Esophagus squamous epithelium (tissue), 5 donors: ENCODE results near the gene HNRNPH2. TPM values are rescaled to one million over a fixed set of nuclear protein-coding genes. Genes with fewer than 3 reads are reported as not detected.

Experiments used
- DNase-seq: peaks from one replicate; lab custom pipeline; 2025; lab: John Stamatoyannopoulos, UW
- H3K27ac ChIP-seq, 4 donors: fragments of 200-600 bp; sonication (generic); one replicate each; pipeline ENCODE4 v1.5.1; 2016 to 2019; ENCODE audit warnings: mild to moderate bottlenecking in 1 of 4
- H3K27me3 ChIP-seq, 4 donors: fragments of 200-600 bp; sonication (generic); 1 replicate in 3 of 4; 2 replicates in 1 of 4; pipeline versions ENCODE4 v1.5.1 to v1.6.0; 2017 to 2021; ENCODE audit warnings: antibody characterized with exemption in 1 of 4
- H3K36me3 ChIP-seq, 3 donors: fragments of 200-600 bp; sonication (generic); one replicate each; pipeline ENCODE4 v1.5.1; 2016 to 2019
- H3K4me1 ChIP-seq, 3 donors: fragments of 200-600 bp; sonication (generic); one replicate each; pipeline ENCODE4 v1.5.1; 2017 to 2019
- H3K4me3 ChIP-seq, 4 donors: fragments of 200-600 bp; sonication (generic); 1 replicate in 3 of 4; 2 replicates in 1 of 4; pipeline ENCODE4 v1.5.1; 2016 to 2019; ENCODE audit warnings: mild to moderate bottlenecking in 2 of 4, moderate library complexity in 1 of 4
- H3K9me3 ChIP-seq, 3 donors: fragments of 200-600 bp; sonication (generic); one replicate each; pipeline ENCODE4 v1.5.1; 2016 to 2019
- POLR2A ChIP-seq, 4 donors: fragments of 450-650 bp; IDR thresholded peaks; one replicate each; pipeline ENCODE4 v1.6.1; 2017; ENCODE audit warnings: antibody characterized with exemption in 4 of 4, mild to moderate bottlenecking in 4 of 4, moderate library complexity in 3 of 4
- WGBS, 2 donors: methylation state at CpG; one replicate each; pipeline ENCODE4 v1.1.5; 2018; 5-methylcytosine and 5-hydroxymethylcytosine counted together
- intact Hi-C: fragments of 100-400 bp; cut with DNase I; formaldehyde crosslinking; loops from one replicate; pipeline ENCODE4 v1.15.0; 2022
- total RNA-seq, 4 donors: library from RNA; depleted of rRNA; stranded (reverse); fragments of >200 nt; gene quantifications; one replicate each; pipeline ENCODE4 v1.1.0, GENCODE V29; 2016
- TF ChIP-seq, protein P1 (sequence below), 6 experiments: fragments of 450-650 bp in 4 of 6; fragments of 200-600 bp in 2 of 6; sonication (generic) in 2 of 6; IDR thresholded peaks; one replicate each; pipeline ENCODE4 v1.5.1; 2016 to 2019; ENCODE audit warnings: antibody characterized with exemption in 6 of 6, mild to moderate bottlenecking in 4 of 6, moderate library complexity in 4 of 6
- donor health status: DM: yes; HTN: yes; CAD: no.

The HNRNPH2 gene
- total RNA-seq, 4 donors from 2014 or later: 34.5 to 49.6 (median 46.7) TPM

- WGBS, 2 donors: 70 to 86% methylated on average over 2 to 3 of the region's 3 CpGs
- intact Hi-C loops: no loop called here
- Histone ChIP-seq H3K27ac (no peak overlapping the region), H3K4me1 (peaks cover 0 to 14% (median 7%) of the 10 kb centered on the region in 3 donors), H3K4me3 (no peak overlapping the region), H3K9me3 (no peaks in the 10 kb centered on the region), H3K36me3 (peaks cover 0 to 11% (median 0%) of the 10 kb centered on the region in 3 donors), H3K27me3 (no peaks in the 10 kb centered on the region)
- no peak for TF ChIP-seq POLR2A (IDR thresholded peaks at IDR 0.05)
- TF ChIP-seq, protein P1, sequence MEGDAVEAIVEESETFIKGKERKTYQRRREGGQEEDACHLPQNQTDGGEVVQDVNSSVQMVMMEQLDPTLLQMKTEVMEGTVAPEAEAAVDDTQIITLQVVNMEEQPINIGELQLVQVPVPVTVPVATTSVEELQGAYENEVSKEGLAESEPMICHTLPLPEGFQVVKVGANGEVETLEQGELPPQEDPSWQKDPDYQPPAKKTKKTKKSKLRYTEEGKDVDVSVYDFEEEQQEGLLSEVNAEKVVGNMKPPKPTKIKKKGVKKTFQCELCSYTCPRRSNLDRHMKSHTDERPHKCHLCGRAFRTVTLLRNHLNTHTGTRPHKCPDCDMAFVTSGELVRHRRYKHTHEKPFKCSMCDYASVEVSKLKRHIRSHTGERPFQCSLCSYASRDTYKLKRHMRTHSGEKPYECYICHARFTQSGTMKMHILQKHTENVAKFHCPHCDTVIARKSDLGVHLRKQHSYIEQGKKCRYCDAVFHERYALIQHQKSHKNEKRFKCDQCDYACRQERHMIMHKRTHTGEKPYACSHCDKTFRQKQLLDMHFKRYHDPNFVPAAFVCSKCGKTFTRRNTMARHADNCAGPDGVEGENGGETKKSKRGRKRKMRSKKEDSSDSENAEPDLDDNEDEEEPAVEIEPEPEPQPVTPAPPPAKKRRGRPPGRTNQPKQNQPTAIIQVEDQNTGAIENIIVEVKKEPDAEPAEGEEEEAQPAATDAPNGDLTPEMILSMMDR (IDR thresholded peaks at IDR 0.05): no peak
- no peak for DNase-seq
These were observed 19.4 kb upstream of the HNRNPH2 start for GRCh38 chrX:101388604-101389003.

- peak; percentile 27 for DNase-seq
- Histone ChIP-seq H3K27me3 (no peaks in the 10 kb centered on the region), H3K36me3 (peaks cover 0 to 11% (median 0%) of the 10 kb centered on the region in 3 donors), H3K4me1 (peaks cover 0 to 14% (median 7%) of the 10 kb centered on the region in 3 donors), H3K9me3 (no peaks in the 10 kb centered on the region), H3K27ac (peak within 1 kb of the TSS; percentile 75 to 86 (median 84)), H3K4me3 (peak within 1 kb of the TSS; percentile 44 to 70 (median 58))
- intact Hi-C loops: no loop called here
- 0 to 35% methylated on average over 15 to 27 of the region's 47 CpGs for WGBS, 2 donors
- TF ChIP-seq POLR2A (IDR thresholded peaks at IDR 0.05): peak in 3 of 4 donors; percentile 49 to 85 (median 74)
- TF ChIP-seq, protein P1 (IDR thresholded peaks at IDR 0.05): peak; percentile 45 to 70 (median 56)
These were observed 17.1 kb upstream of the HNRNPH2 start, which contains the start of gene RPL36A for GRCh38 chrX:101390664-101391525. TSS of gene RPL36A (plus strand) at chrX:101391011. CDS start at chrX:101391044, 33 bp downstream.

- H3K36me3 ChIP-seq: peaks cover 0 to 11% (median 0%) of the 10 kb centered on the region in 3 donors
- DNase-seq: no peak
- intact Hi-C loops: no loop called here
- H3K4me3 ChIP-seq: peak overlapping the region; percentile 44 to 70 (median 58)
- H3K27ac ChIP-seq: peak overlapping the region; percentile 75 to 86 (median 84)
- H3K9me3 ChIP-seq: no peaks in the 10 kb centered on the region
- peaks cover 0 to 14% (median 7%) of the 10 kb centered on the region in 3 donors for H3K4me1 ChIP-seq
- WGBS, 2 donors: 22 to 50% methylated on average over 5 to 6 of the region's 6 CpGs
- TF ChIP-seq POLR2A (IDR thresholded peaks at IDR 0.05): no peak
- TF ChIP-seq, protein P1 (IDR thresholded peaks at IDR 0.05): no peak
- no peaks in the 10 kb centered on the region for H3K27me3 ChIP-seq
These were observed 16.2 kb upstream of the HNRNPH2 start for GRCh38 chrX:101391831-101392230.

DNA sequence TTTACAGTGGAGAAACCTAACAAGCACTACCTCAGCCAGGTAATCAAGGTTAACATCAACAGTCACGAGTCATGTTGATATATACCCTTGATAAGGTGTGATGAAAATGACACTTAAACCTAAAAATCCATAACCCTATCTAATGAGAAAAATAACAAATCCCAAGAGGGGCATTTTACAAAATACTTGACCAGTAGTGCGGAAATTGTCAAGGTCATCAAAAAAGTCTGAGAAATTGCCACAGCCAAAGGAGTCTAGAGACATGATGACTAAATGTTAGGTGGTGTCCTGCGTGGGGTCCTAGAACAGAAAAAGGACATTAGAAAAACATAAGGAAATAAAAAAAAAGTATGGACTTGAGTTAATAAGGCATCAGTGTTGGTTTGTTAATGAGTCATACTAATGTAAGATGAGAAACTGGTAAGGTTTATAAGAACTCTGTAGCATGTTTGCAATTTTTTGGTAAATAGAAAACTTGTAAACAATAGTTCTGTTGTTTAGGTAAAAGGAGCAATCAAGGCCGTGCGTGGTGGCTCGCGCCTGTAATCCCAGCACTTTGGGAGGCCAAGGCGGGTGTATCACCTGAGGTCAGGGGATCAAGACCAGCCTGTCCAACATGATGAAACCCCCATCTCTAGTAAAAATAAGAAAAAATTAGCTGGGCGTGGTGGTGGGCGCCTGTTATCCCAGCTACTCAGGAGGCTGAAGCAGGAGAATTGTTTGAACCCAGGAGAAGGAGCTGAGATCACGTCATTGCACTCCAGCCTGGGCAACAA is 14.3 kb upstream of the HNRNPH2 start:
- Histone ChIP-seq H3K27ac (no peak overlapping the region), H3K27me3 (no peaks in the 10 kb centered on the region), H3K4me3 (no peak overlapping the region), H3K36me3 (peaks cover 0 to 11% (median 0%) of the 10 kb centered on the region in 3 donors), H3K4me1 (peaks cover 0 to 21% (median 7%) of the 10 kb centered on the region in 3 donors), H3K9me3 (no peaks in the 10 kb centered on the region)
- TF ChIP-seq, protein P1 (IDR thresholded peaks at IDR 0.05): no peak
- no peak for TF ChIP-seq POLR2A (IDR thresholded peaks at IDR 0.05)
- intact Hi-C loops: no loop called here
- DNase-seq: no peak
- 79 to 80% methylated on average over 11 of the region's 11 CpGs for WGBS, 2 donors
